BLaER1 (cell line): ENCODE data around the gene SEC22A.

Experiments used
- H3K27ac ChIP-seq: shearing (Covaris generic); formaldehyde crosslinking; 2 replicates; pipeline ENCODE4 v1.8.1; 2022
- H3K27me3 ChIP-seq: shearing (Covaris generic); formaldehyde crosslinking; 2 replicates; pipeline ENCODE4 v1.8.1; 2022
- H3K36me3 ChIP-seq: shearing (Covaris generic); formaldehyde crosslinking; 2 replicates; pipeline ENCODE4 v1.8.1; 2022
- H3K4me1 ChIP-seq: shearing (Covaris generic); formaldehyde crosslinking; 2 replicates; pipeline ENCODE4 v1.8.1; 2022
- H3K4me2 ChIP-seq: shearing (Covaris generic); formaldehyde crosslinking; 2 replicates; pipeline ENCODE4 v1.8.1; 2022
- H3K4me3 ChIP-seq: shearing (Covaris generic); formaldehyde crosslinking; 2 replicates; pipeline ENCODE4 v1.8.1; 2022
- H3K9ac ChIP-seq: shearing (Covaris generic); formaldehyde crosslinking; 2 replicates; pipeline ENCODE4 v1.8.1; 2022
- H3K9me3 ChIP-seq: shearing (Covaris generic); formaldehyde crosslinking; 2 replicates; pipeline ENCODE4 v1.8.1; 2022
- H4K20me1 ChIP-seq: shearing (Covaris generic); formaldehyde crosslinking; 2 replicates; pipeline ENCODE4 v1.8.1; 2022
- Cebpa-rat ChIP-seq: shearing (Covaris generic); IDR thresholded peaks from 2 replicates; pipeline ENCODE4 v1.8.1; 2022

SEC22A gene

GRCh38 chr3:123275691-123276090 is 73.9 kb downstream of the SEC22A start:
- no peak overlapping the region for H3K4me2 ChIP-seq
- no peak overlapping the region for H3K27ac ChIP-seq
- no peak overlapping the region for H3K9ac ChIP-seq
- TF ChIP-seq Cebpa-rat, result no peak
- no peak overlapping the region for H3K4me3 ChIP-seq
- no peaks in the 10 kb centered on the region for H3K4me1 ChIP-seq
- peaks cover 16% of the 10 kb centered on the region; the same call in 1 of the 2 replicates for H3K36me3 ChIP-seq
- peaks cover 9% of the 10 kb centered on the region; the same call in 1 of the 2 replicates for H4K20me1 ChIP-seq
- H3K27me3 ChIP-seq, result no peaks in the 10 kb centered on the region
- H3K9me3 ChIP-seq, result no peaks in the 10 kb centered on the region

DNA sequence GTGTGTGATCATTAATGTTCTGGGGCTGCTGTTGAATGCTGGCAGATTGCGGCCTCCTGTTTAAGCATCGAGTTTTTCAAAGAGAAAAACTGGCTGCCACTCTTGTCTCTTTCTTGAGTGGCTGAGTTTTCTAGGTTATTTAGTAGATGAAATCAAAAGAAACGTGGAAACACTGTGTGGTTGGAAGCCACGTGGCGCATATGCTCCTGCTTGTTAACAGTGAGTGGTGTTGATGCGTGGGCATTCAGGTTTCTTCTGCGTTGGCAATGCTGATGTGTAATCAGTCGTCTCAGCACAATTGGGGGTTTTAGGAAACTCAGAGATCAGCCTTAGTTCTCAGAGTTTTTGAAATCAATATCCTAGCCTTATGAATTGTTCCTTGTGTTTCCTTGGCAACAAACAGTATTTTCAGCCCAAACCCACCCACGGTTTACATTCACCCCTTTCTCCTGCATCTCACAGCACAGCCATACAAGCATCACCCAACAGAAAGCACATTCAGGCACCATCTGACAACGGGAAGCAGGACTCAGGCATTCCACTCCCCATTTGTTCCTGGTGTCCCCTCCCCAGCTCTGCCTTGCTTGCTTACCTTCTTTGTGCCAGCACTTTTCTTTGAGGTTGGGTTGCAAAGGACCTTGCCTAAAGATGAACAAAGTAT is 74.7 kb downstream of the SEC22A start:
- Histone ChIP-seq H3K9me3 (no peaks in the 10 kb centered on the region), H3K27me3 (no peaks in the 10 kb centered on the region), H4K20me1 (peaks cover 9% of the 10 kb centered on the region; the same call in 1 of the 2 replicates), H3K4me3 (no peak overlapping the region), H3K27ac (no peak overlapping the region), H3K4me2 (no peak overlapping the region), H3K9ac (no peak overlapping the region), H3K36me3 (peaks cover 15% of the 10 kb centered on the region; the same call in 1 of the 2 replicates), H3K4me1 (no peaks in the 10 kb centered on the region)
- no peak for TF ChIP-seq Cebpa-rat

GRCh38 chr3:123277106-123277505 is 75.4 kb downstream of the SEC22A start:
- Histone ChIP-seq H3K4me3 (no peak overlapping the region), H3K9me3 (no peaks in the 10 kb centered on the region), H3K4me2 (no peak overlapping the region), H3K27me3 (no peaks in the 10 kb centered on the region), H3K27ac (no peak overlapping the region), H3K4me1 (no peaks in the 10 kb centered on the region), H3K36me3 (peaks cover 10% of the 10 kb centered on the region; the same call in 1 of the 2 replicates), H3K9ac (no peak overlapping the region), H4K20me1 (peaks cover 9% of the 10 kb centered on the region; the same call in 1 of the 2 replicates)
- TF ChIP-seq Cebpa-rat, result no peak

DNA sequence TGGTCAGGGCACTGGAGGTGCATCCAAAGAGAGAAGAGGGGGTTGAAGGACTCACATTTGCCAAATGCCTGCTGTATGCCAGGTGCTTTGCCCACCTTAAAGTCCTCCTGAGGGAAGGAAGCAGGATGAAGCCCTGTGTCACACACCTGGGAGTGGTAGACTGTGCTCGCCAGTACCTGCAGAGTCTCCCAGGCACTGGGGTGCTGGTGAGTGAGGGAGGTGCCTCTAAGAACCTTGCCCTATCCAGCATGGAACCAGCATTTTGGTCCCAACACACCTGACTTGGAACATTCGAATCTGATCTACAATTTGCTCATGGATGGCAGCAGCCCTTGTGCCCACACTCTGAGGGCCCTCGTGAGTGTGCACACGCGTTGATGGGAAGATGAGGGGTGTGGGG is 76.7 kb downstream of the SEC22A start:
- Histone ChIP-seq H3K27me3 (no peaks in the 10 kb centered on the region), H4K20me1 (peaks cover 9% of the 10 kb centered on the region; the same call in 1 of the 2 replicates), H3K9me3 (no peaks in the 10 kb centered on the region), H3K4me1 (no peaks in the 10 kb centered on the region), H3K4me3 (no peak overlapping the region), H3K9ac (no peak overlapping the region), H3K27ac (no peak overlapping the region), H3K36me3 (0 out of 2 replicates have a peak, but pooled peaks cover 3% of the 10 kb centered on the region), H3K4me2 (no peak overlapping the region)
- no peak for TF ChIP-seq Cebpa-rat

DNA sequence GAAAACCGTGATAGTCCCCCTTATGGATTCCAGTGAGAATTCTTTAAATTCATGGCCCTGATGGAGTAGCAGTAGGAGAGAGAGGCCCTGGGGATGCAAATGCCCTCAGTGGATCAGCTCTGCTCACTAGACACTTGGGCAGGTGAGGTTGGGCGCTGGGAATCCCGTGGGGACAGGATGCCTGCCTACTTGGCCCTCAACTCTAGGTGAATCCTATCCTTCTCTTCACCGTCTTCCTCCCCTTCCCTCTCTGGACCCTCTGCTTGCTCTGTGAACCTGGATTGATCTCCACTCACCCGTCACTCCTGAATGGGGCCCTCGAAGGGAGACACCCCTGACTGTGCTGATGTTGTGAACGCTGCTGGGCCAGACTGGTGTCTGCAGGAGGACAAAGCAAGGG is 77.4 kb downstream of the SEC22A start:
- Histone ChIP-seq H3K4me1 (no peaks in the 10 kb centered on the region), H3K9ac (no peak overlapping the region), H3K4me3 (no peak overlapping the region), H3K27me3 (no peaks in the 10 kb centered on the region), H3K27ac (no peak overlapping the region), H4K20me1 (peaks cover 9% of the 10 kb centered on the region; the same call in 1 of the 2 replicates), H3K36me3 (no peaks in the 10 kb centered on the region), H3K4me2 (no peak overlapping the region), H3K9me3 (no peaks in the 10 kb centered on the region)
- no peak for TF ChIP-seq Cebpa-rat

DNA sequence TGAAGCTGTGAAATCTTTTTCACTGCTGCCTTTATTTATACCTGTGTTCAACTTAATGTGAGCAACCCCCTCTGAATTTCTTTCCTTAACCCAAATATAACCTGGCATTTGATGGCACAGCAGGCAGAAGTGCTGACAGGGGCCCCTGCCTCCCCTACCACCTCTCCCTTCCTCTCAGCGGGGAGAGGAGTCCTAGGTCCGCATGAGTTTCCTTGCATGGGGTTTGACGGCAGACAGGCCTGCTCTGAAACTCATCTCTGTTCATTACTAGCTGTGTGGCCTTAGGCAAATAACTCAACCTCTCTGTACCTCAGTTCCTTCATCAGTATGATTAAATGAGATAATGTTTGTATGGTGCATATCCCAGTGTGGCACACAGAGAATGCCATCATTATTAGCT is 79.7 kb downstream of the SEC22A start:
- no peak overlapping the region for H3K4me2 ChIP-seq
- no peak overlapping the region for H3K9ac ChIP-seq
- H3K4me1 ChIP-seq, result peaks cover 10% of the 10 kb centered on the region; the same call in 1 of the 2 replicates
- no peak for TF ChIP-seq Cebpa-rat
- H4K20me1 ChIP-seq, result peaks cover 16% of the 10 kb centered on the region
- no peak overlapping the region for H3K4me3 ChIP-seq
- H3K27me3 ChIP-seq, result no peaks in the 10 kb centered on the region
- no peaks in the 10 kb centered on the region for H3K36me3 ChIP-seq
- no peak overlapping the region for H3K27ac ChIP-seq
- H3K9me3 ChIP-seq, result no peaks in the 10 kb centered on the region

DNA sequence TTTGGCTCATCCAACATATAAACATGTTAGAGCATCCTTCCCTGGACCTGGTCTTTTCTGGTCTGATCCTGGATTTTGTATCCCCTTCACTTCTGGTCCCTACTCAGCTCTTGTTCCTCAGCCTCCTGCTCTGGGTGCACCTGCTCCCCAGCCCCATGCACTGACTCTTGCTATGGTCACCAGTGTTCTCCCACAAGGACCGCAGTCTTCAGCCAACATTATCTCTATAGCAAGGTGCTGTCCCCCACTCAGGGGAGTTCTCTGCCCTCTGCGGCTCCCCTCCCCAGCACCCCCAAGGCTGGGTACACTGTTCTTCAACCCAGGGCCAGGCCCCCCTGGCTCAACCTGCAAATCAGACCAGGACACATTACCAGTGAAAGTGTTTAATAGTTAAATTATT is 80.2 kb downstream of the SEC22A start:
- Histone ChIP-seq H3K4me3 (no peak overlapping the region), H3K36me3 (no peaks in the 10 kb centered on the region), H3K9me3 (no peaks in the 10 kb centered on the region), H3K27ac (no peak overlapping the region), H4K20me1 (peaks cover 15% of the 10 kb centered on the region), H3K27me3 (no peaks in the 10 kb centered on the region), H3K4me1 (peaks cover 12% of the 10 kb centered on the region), H3K4me2 (no peak overlapping the region), H3K9ac (no peak overlapping the region)
- TF ChIP-seq Cebpa-rat, result no peak

GRCh38 chr3:123282461-123282860 is 80.7 kb downstream of the SEC22A start:
- TF ChIP-seq Cebpa-rat, result no peak
- H3K9ac ChIP-seq, result no peak overlapping the region
- no peaks in the 10 kb centered on the region for H3K9me3 ChIP-seq

GRCh38 chr3:123283074-123283473 is 81.3 kb downstream of the SEC22A start:
- Histone ChIP-seq H3K27me3 (no peaks in the 10 kb centered on the region), H3K27ac (no peak overlapping the region), H4K20me1 (peaks cover 14% of the 10 kb centered on the region; the same call in 1 of the 2 replicates), H3K36me3 (no peaks in the 10 kb centered on the region), H3K4me1 (peaks cover 24% of the 10 kb centered on the region), H3K9me3 (no peaks in the 10 kb centered on the region), H3K9ac (no peak overlapping the region), H3K4me3 (no peak overlapping the region), H3K4me2 (no peak overlapping the region)
- TF ChIP-seq Cebpa-rat, result no peak

More at GRCh38 chr3:123282461-123282860, 80.7 kb downstream of the SEC22A start:
- Histone ChIP-seq H3K4me3 (no peak overlapping the region), H3K4me1 (peaks cover 18% of the 10 kb centered on the region), H3K27ac (no peak overlapping the region), H3K36me3 (no peaks in the 10 kb centered on the region), H3K4me2 (no peak overlapping the region), H3K27me3 (no peaks in the 10 kb centered on the region), H4K20me1 (peaks cover 14% of the 10 kb centered on the region; the same call in 1 of the 2 replicates)

DNA sequence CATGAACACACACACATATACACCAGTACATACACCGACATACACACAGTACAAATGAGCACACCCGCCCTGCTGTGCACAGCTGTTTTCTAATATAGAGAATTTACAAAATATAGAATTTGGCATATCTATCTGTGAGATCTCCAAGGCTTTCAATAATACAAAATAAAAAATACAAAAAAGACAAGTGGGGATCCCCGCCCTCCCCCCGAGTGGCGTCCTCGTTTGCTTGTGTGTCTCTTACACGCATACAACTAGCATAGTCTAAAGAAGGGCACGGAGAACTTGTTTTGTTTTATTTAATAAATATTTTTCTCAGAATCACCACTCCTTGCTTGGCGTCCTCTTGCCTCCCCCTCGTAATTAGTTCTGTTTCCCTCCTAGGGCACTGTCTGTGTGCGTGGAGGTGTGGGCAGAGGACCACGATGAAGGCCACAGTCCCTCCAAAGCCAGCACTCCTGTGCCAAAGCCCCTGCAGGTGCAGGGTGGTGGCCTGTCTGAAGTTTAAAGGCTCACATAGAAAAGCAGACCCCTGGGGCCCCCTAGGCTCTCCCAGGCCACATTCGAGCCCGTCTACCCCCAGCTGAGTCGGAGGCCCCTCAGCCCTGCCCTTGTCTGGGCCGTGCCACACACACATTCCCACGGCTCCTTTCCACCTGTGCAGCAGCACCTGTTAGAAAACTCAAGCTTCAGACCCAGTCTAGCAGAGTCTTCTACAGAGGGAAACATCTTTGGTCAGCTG is 82.1 kb downstream of the SEC22A start:
- H3K27me3 ChIP-seq, result no peaks in the 10 kb centered on the region
- no peak overlapping the region for H3K9ac ChIP-seq
- no peak for TF ChIP-seq Cebpa-rat
- peaks cover 14% of the 10 kb centered on the region; the same call in 1 of the 2 replicates for H4K20me1 ChIP-seq
- no peaks in the 10 kb centered on the region for H3K36me3 ChIP-seq
- peaks cover 29% of the 10 kb centered on the region for H3K4me1 ChIP-seq
- no peak overlapping the region for H3K27ac ChIP-seq
- no peak overlapping the region for H3K4me3 ChIP-seq
- no peak overlapping the region for H3K4me2 ChIP-seq
- H3K9me3 ChIP-seq, result no peaks in the 10 kb centered on the region
